GF-D8 (cell line): Measurements from ENCODE around the gene CLIC5.

Experiments
- DNase-seq: peaks from one replicate; lab custom pipeline; 2025; lab: John Stamatoyannopoulos, UW

CLIC5 gene

GRCh38 chr6:46015119-46015968 is at the start of gene CLIC5:
Gene CLIC5 (minus strand): TSS chr6:46015860. CDS start chr6:46015542, 318 bp downstream.
- no peak for DNase-seq

GRCh38 chr6:46062991-46063390 is 47.3 kb upstream of the CLIC5 start:
- no peak for DNase-seq

GRCh38 chr6:46062312-46062711 is 46.7 kb upstream of the CLIC5 start:
- no peak for DNase-seq

- DNase-seq = no peak
Observed at GRCh38 chr6:46061497-46061896, 45.8 kb upstream of the CLIC5 start.

GRCh38 chr6:46059608-46060007 is 43.9 kb upstream of the CLIC5 start:
- DNase-seq = no peak

- no peak for DNase-seq
Observed at GRCh38 chr6:46058951-46059350, 43.3 kb upstream of the CLIC5 start.

- no peak for DNase-seq
Observed at GRCh38 chr6:46057792-46058191, 42.1 kb upstream of the CLIC5 start.

GRCh38 chr6:46056906-46057529 is 41.4 kb upstream of the CLIC5 start:
- DNase-seq = no peak

- no peak for DNase-seq
Observed at GRCh38 chr6:46054516-46054915, 38.9 kb upstream of the CLIC5 start.

- DNase-seq = no peak
Observed at GRCh38 chr6:46053039-46053933, 37.6 kb upstream of the CLIC5 start.

GRCh38 chr6:46052479-46052878 is 36.8 kb upstream of the CLIC5 start:
- no peak for DNase-seq

- no peak for DNase-seq
Observed at GRCh38 chr6:46051962-46052361, 36.3 kb upstream of the CLIC5 start.

- DNase-seq = no peak
Observed at GRCh38 chr6:46050845-46051405, 35.3 kb upstream of the CLIC5 start.

GRCh38 chr6:46048646-46049297 is 33.1 kb upstream of the CLIC5 start:
- no peak for DNase-seq

- DNase-seq = no peak
Observed at GRCh38 chr6:46046558-46047174, 31.0 kb upstream of the CLIC5 start.

GRCh38 chr6:46044881-46045617 is 29.4 kb upstream of the CLIC5 start:
- no peak for DNase-seq

GRCh38 chr6:46042355-46042999 is 26.8 kb upstream of the CLIC5 start:
- no peak for DNase-seq

GRCh38 chr6:46040288-46040687 is 24.6 kb upstream of the CLIC5 start:
- DNase-seq = no peak

GRCh38 chr6:46039646-46040045 is 24.0 kb upstream of the CLIC5 start:
- no peak for DNase-seq

- no peak for DNase-seq
Observed at GRCh38 chr6:46036911-46037310, 21.3 kb upstream of the CLIC5 start.
